Measurements from ENCODE around the gene TTLL9. TPM values are rescaled to one million over a fixed set of nuclear protein-coding genes. Genes with fewer than 3 reads are reported as not detected.

TTLL9 gene
- total and polyA plus RNA-seq, 8 donors: 0.20 to 6.2 (median 2.3) TPM

DNA sequence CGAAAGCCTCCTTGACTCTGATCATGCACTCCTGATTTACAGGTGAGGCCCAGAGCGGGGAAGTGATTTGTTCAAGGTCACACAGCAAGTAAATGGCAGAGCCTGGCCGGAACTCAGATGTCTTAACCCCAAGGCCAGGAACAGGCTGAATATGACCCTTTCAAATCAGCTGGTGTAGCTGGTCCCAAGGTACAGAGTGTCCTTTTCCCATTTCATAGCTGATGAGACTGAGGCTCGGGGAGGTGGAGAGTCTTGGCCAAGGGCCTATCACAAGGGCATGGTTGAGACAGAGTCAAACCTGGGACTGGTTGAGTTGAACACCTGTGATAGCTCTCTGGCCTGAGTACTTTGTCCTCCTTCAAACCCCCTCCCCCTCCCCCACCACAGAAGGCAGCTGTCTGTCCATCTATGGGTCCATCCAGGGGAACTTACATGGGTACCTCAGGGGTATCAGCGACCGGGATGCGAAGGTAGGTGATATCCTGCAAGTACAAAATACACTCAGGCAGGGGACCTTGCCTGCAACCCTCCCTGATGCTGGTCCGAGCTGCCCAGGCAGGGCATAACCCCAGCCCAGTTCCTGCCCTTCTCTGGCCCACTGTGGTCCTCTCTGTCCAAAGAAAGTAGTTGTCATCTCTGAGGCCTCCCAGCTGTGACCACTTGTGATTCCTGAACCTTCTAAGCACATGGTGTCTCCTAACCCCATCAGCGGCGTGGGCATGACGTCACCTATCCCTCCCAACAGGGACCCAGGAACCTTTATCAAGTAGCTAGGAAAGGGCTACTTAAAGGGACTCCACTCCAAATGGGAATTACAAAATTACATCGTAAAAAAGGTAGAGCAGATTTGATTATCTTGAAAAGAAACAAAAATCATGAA, 5.7 kb upstream of the TTLL9 start:
- TF ChIP-seq, protein P1, sequence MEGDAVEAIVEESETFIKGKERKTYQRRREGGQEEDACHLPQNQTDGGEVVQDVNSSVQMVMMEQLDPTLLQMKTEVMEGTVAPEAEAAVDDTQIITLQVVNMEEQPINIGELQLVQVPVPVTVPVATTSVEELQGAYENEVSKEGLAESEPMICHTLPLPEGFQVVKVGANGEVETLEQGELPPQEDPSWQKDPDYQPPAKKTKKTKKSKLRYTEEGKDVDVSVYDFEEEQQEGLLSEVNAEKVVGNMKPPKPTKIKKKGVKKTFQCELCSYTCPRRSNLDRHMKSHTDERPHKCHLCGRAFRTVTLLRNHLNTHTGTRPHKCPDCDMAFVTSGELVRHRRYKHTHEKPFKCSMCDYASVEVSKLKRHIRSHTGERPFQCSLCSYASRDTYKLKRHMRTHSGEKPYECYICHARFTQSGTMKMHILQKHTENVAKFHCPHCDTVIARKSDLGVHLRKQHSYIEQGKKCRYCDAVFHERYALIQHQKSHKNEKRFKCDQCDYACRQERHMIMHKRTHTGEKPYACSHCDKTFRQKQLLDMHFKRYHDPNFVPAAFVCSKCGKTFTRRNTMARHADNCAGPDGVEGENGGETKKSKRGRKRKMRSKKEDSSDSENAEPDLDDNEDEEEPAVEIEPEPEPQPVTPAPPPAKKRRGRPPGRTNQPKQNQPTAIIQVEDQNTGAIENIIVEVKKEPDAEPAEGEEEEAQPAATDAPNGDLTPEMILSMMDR (IDR thresholded peaks at IDR 0.05): no peak
- no peaks in the 10 kb centered on the region for H3K9me3 ChIP-seq
- no peak overlapping the region for H3K4me3 ChIP-seq
- no peaks in the 10 kb centered on the region for H3K36me3 ChIP-seq
- H3K4me1 ChIP-seq: peaks cover 9 to 27% of the 10 kb centered on the region in 2 donors
- DNase-seq (no peak), ATAC-seq (no peak)
- no peak overlapping the region for H3K27ac ChIP-seq
- intact Hi-C loops (cut with DNase I): no loop called here
- H3K27me3 ChIP-seq: peaks cover 15 to 38% of the 10 kb centered on the region in 2 donors

DNA sequence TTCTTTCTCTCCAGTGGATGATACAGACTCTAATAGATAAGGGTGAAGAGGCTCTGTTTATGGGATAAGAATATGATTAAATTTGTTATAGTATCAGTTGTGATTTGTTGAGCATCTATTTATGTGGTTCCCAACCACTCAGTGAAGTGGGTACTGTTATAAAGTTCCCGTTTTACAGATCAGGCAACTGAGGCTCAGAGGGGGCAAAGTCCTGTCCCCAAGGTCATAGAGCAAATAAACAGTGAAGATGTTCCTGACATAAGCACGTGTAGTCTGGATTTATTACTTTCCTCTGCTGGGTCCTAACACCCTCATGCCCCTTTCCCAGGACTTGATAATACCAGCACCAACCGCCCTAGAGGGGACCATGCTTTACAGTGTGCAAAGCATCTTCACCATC, 4.2 kb upstream of the TTLL9 start:
- intact Hi-C loops (cut with DNase I): no loop called here
- Histone ChIP-seq H3K36me3 (no peaks in the 10 kb centered on the region), H3K4me3 (no peak overlapping the region), H3K27ac (no peak overlapping the region), H3K4me1 (peaks cover 1 to 21% of the 10 kb centered on the region in 2 donors), H3K27me3 (peaks cover 11 to 38% of the 10 kb centered on the region in 2 donors), H3K9me3 (no peaks in the 10 kb centered on the region)
- DNase-seq (no peak), ATAC-seq (no peak)
- TF ChIP-seq, protein P1 (IDR thresholded peaks at IDR 0.05): no peak

DNA sequence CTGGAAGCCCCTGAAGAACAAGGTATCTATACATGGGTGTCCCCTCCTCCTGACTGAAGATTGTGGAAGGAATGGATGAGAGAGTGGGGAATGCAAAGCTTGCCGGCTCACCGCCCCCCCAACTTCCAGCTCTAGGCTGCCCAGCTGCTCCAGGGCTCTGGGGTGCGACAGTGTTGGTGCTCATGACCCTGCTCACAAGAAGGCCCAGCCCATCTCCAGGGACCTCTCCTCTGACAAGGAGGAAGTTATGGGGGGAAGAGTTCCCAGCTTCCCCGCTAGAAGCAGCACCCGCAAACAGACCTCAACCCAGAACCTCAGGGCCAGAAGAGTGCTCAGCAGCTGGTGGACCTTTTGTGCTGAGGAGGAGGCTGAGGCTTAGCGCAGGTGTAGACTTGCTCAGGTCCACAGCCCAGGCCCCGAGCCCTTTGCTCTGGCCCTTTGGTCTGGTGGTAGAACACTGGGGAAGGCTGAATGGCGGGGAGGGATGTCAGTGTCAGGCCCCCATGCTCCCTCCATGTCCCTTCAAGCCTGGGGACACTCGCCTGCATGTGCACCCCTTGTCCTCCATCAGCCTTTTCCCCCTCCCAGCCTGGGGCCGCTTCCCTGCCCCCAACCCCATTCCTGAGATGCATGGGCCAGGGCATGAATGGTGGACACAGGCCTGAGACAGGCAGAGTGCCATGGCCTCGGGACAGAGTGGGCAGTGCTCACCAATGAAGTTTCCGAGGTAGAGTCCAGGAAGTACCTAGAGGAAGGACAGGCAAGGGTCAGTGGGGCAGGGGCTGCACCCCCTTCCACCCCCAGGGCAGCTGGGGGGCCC, 1.4 kb upstream of the TTLL9 start:
- Histone ChIP-seq H3K9me3 (no peaks in the 10 kb centered on the region), H3K4me1 (peaks cover 0 to 13% of the 10 kb centered on the region in 2 donors), H3K27me3 (peaks cover 11 to 34% of the 10 kb centered on the region in 2 donors), H3K27ac (no peak overlapping the region), H3K36me3 (no peaks in the 10 kb centered on the region), H3K4me3 (no peak overlapping the region)
- DNase-seq (no peak), ATAC-seq (no peak)
- TF ChIP-seq, protein P1 (IDR thresholded peaks at IDR 0.05): no peak
- intact Hi-C loops (cut with DNase I): no loop called here

DNA sequence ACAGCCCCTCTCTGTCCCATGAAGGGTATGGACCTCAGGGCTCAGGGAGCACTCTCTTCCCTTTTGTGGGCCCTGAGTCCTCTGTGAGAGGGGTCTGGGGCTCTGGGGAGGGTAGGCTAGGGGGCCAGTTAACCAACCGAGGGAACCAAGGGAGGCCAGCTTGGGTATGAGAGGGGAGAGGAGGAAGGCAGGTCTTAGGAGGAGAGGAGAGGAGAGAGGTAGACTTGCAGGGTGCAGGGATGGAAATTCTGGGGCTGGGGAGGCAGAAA, 827 bp upstream of the TTLL9 start:
- Histone ChIP-seq H3K4me3 (peak overlapping the region; percentile 45 to 52), H3K4me1 (peaks cover 0 to 13% of the 10 kb centered on the region in 2 donors), H3K9me3 (no peaks in the 10 kb centered on the region), H3K27me3 (peaks cover 11 to 34% of the 10 kb centered on the region in 2 donors), H3K36me3 (no peaks in the 10 kb centered on the region), H3K27ac (no peak overlapping the region)
- ATAC-seq (no peak), DNase-seq (no peak)
- intact Hi-C loops (cut with DNase I): no loop called here
- TF ChIP-seq, protein P1 (IDR thresholded peaks at IDR 0.05): no peak
